HTERT RPE-1 (cell line): Measurements from ENCODE around the gene SPATA13.
"Not testable (repeated sequence)": the region's sequence is repeated elsewhere in the genome, so short reads cannot be mapped to it uniquely, and the experiment has no call there.

Source experiments
- in situ Hi-C: fragments of 300-500 bp; cut with MboI; formaldehyde crosslinking; loops from 4 replicates; pipeline ENCODE4 v1.14.3; 2020; ENCODE audit warnings: low sequenced_read_pairs

Gene SPATA13

DNA sequence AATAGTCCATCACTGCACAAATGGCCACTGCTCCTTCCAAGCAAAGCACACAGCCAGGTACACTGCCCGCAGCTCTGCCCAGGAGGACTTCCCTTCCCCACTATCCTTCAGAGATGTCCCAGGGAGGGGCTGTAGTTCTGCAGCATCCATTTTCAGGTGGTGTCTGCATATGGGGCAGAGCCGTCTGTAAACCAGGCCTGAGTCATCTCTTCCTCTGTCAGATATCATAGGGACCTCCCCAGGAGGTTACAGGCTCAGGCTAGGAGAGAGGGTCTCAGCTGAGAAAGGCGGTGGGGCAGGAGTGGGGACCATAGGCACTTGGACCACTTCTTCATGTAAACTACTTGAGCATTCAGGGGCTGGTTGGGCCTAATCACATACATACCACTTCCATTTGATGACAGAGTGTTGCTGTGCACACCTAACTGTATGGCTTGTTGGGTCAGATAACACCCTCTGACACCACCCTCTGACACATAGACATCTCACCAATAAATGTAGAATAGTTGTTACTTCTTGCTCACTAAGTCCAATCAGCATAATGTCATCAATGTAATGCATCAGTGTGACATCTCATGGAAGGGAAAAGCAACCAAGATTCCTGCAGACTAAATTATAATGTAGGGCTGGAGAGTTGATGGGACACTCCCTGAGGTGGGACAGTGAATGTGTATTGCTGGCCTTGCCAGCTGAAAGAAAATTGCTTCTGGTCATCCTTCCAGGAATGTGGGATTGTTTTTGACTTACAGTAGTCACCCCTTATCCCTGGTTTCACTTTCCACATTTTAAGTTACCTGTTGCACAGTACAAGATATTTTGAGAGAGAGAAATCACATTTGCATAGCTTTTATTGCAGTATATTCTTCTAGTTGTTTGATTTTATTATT lies 189.5 kb downstream of the SPATA13 start:
- in situ Hi-C loops, result not testable (repeated sequence)

DNA sequence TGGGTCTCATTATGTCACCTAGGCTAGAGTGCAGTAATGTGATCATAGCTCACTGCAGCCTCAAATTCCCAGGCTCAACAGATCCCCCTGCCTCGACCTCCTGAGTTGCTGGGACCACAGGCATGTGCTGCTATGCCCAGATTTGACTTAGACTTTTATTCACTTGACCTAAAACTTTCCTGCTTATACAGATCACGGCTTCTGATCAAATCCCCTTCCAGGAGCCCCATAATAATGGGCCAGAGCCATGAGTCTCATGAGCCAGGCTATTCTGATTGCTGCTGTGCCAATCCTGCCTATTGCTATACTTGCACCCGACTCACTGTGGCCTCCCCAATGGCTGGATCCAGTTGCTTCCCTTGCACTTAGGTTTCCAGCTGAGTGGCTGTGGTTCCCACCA lies 190.9 kb downstream of the SPATA13 start:
- in situ Hi-C loops, result no loop called here

DNA sequence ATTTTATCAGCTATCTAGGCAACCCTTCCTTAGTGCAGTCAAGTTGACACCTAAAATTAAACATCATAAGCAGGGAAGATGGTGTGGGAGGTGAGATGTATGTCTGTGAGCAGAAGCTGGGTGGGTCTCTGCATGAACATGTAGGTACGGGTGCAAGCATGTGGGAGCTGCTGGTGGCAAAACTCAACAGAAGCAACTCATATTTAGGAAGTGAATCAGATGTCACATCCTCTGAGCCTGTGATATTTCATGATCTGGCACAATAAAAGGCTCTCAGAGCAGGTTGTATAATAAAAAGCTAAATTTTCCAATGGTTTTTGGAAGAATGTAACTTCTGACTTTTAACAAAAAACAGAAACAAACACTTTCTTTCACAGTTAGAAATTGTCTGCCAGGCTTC lies 193.2 kb downstream of the SPATA13 start:
- in situ Hi-C loops, result no loop called here

DNA sequence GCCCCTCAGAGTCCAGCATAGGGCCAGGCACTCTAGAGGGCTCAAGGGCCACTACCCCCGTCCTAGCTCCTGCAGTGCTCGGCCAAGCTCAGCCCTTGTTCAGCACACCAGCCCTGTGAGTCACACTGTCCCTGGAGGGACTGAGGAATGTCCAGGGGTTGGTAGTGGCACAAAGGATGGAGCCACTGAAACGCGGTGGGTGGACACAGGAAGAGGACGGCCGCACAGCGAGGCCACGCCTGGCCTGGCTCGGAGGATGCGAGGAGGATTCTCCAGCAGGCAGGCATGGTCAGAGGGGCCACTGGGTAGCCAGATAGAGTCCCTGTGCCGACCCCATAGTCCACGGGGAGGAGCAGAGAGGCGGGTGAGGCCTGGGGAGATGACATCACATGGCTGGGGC lies 194.6 kb downstream of the SPATA13 start:
- in situ Hi-C loops, result no loop called here

DNA sequence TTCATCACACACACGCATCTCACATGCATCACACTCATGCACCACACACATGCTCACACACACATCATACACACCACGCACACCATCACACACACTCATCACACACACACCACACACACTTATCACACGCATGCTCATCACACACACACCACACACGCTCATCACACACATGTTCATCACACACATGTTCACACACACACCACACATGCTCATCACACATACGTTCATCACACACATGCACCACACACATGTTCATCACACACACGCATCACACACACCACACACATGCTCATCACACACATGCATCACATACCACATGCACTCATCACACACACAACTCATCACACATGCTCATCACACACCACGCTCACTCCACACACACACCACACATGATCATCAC lies 195.8 kb downstream of the SPATA13 start:
- in situ Hi-C loops, result no loop called here
